MM.1S (cell line): Measurements from ENCODE around the gene KCNQ1.

Experiments
- DNase-seq: peaks from one replicate; pipeline ENCODE4 v3.0.0-alpha.2; 2015
- H2AFZ ChIP-seq: fragments of 300-600 bp; sonication (generic); 2 replicates; pipeline ENCODE4 v1.6.0; 2016; ENCODE audit warnings: antibody characterized with exemption, low read length
- H3F3A ChIP-seq: fragments of 300-600 bp; sonication (generic); 2 replicates; pipeline ENCODE4 v1.6.1; 2016; ENCODE audit warnings: mild to moderate bottlenecking, antibody characterized with exemption, low read length, moderate library complexity, mixed read lengths; ENCODE audit not compliant: insufficient read depth
- H3K27ac ChIP-seq: fragments of 300-600 bp; sonication (generic); 2 replicates; pipeline ENCODE4 v1.5.1; 2016; ENCODE audit warnings: mild to moderate bottlenecking, low read length
- H3K27me3 ChIP-seq: fragments of 300-600 bp; sonication (generic); replicated peaks from 2 replicates; pipeline ENCODE4 v1.6.0; 2016; ENCODE audit warnings: low read length; ENCODE audit not compliant: insufficient read depth
- H3K36me3 ChIP-seq: fragments of 300-600 bp; sonication (generic); replicated peaks from 2 replicates; pipeline ENCODE4 v1.6.1; 2016; ENCODE audit warnings: mild to moderate bottlenecking, low read length, mixed read lengths; ENCODE audit not compliant: insufficient read depth
- H3K4me1 ChIP-seq: fragments of 300-600 bp; sonication (generic); 2 replicates; pipeline ENCODE4 v1.6.1; 2016; ENCODE audit warnings: low read length, mixed read lengths
- H3K4me2 ChIP-seq: fragments of 300-600 bp; sonication (generic); 2 replicates; pipeline ENCODE4 v1.6.0; 2016; ENCODE audit warnings: low read depth, low read length
- H3K4me3 ChIP-seq: fragments of 300-600 bp; sonication (generic); 2 replicates; pipeline ENCODE4 v1.5.1; 2016; ENCODE audit warnings: low read length, mixed read lengths
- H3K79me2 ChIP-seq: fragments of 300-600 bp; sonication (generic); 2 replicates; pipeline ENCODE4 v1.6.1; 2016; ENCODE audit warnings: mixed run types, low read length, mixed read lengths
- H3K9ac ChIP-seq: fragments of 300-600 bp; sonication (generic); 2 replicates; pipeline ENCODE4 v1.6.1; 2016; ENCODE audit warnings: low read length, mixed read lengths
- H3K9me2 ChIP-seq: fragments of 300-600 bp; sonication (generic); replicated peaks from 2 replicates; pipeline ENCODE4 v1.6.1; 2016; ENCODE audit warnings: mild to moderate bottlenecking, low read length, mixed read lengths; ENCODE audit not compliant: insufficient read depth
- H3K9me3 ChIP-seq: fragments of 300-600 bp; sonication (generic); replicated peaks from 2 replicates; pipeline ENCODE4 v1.6.1; 2016; ENCODE audit warnings: mild to moderate bottlenecking, low read length, mixed read lengths; ENCODE audit not compliant: insufficient read depth
- H4K20me1 ChIP-seq: fragments of 300-600 bp; sonication (generic); 2 replicates; pipeline ENCODE4 v1.6.1; 2016; ENCODE audit warnings: mild to moderate bottlenecking, low read length, moderate library complexity, mixed read lengths; ENCODE audit not compliant: insufficient read depth
- CTCF ChIP-seq: fragments of 300-600 bp; sonication (generic); IDR thresholded peaks from 2 replicates; pipeline ENCODE4 v1.5.1; 2016; ENCODE audit warnings: antibody characterized with exemption, low read length, mixed read lengths
- EZH2 ChIP-seq: fragments of 300-600 bp; sonication (generic); optimal IDR thresholded peaks from 2 replicates; pipeline ENCODE3; 2017; ENCODE audit warnings: low read depth, mild to moderate bottlenecking, antibody characterized with exemption, low read length, mixed read lengths
- EZH2phosphoT487 ChIP-seq: fragments of 300-600 bp; sonication (generic); IDR thresholded peaks from 2 replicates; pipeline ENCODE4 v1.6.1; 2018; ENCODE audit warnings: antibody characterized with exemption, low read length

Gene KCNQ1

GRCh38 chr11:2537896-2538724 is 93.3 kb downstream of the KCNQ1 start:
- Histone ChIP-seq H3K9me3 (no peaks in the 10 kb centered on the region), H2AFZ (no peak overlapping the region), H3K27ac (no peak overlapping the region), H3K36me3 (no peaks in the 10 kb centered on the region), H3K9me2 (no peaks in the 10 kb centered on the region), H3K4me2 (no peak overlapping the region), H4K20me1 (no peaks in the 10 kb centered on the region), H3K79me2 (peaks cover 11% of the 10 kb centered on the region), H3K4me1 (peaks cover 6% of the 10 kb centered on the region; the same call in 1 of the 2 replicates), H3K4me3 (no peak overlapping the region), H3K27me3 (no peaks in the 10 kb centered on the region), H3K9ac (no peak overlapping the region), H3F3A (no peaks in the 10 kb centered on the region)
- no peak for DNase-seq
- TF ChIP-seq EZH2phosphoT487 (no peak), CTCF (no peak), EZH2 (no peak)

- Histone ChIP-seq H3K4me1 (no peaks in the 10 kb centered on the region), H3K36me3 (no peaks in the 10 kb centered on the region), H4K20me1 (no peaks in the 10 kb centered on the region), H3K9me3 (no peaks in the 10 kb centered on the region), H3K4me2 (no peak overlapping the region), H3K27me3 (no peaks in the 10 kb centered on the region), H3K9me2 (no peaks in the 10 kb centered on the region), H3K9ac (no peak overlapping the region), H3F3A (no peaks in the 10 kb centered on the region), H3K4me3 (no peak overlapping the region), H2AFZ (no peak overlapping the region), H3K27ac (no peak overlapping the region), H3K79me2 (peaks cover 11% of the 10 kb centered on the region)
- DNase-seq = no peak
- TF ChIP-seq EZH2 (no peak), EZH2phosphoT487 (no peak), CTCF (no peak)
These were observed 94.1 kb downstream of the KCNQ1 start for GRCh38 chr11:2538951-2539350.

- no peaks in the 10 kb centered on the region for H3K27me3 ChIP-seq
- H4K20me1 ChIP-seq = no peaks in the 10 kb centered on the region
- H3K9me3 ChIP-seq = no peaks in the 10 kb centered on the region
- no peak overlapping the region for H3K27ac ChIP-seq
- H3K79me2 ChIP-seq = peaks cover 6% of the 10 kb centered on the region
- no peaks in the 10 kb centered on the region for H3F3A ChIP-seq
- H3K4me1 ChIP-seq = no peaks in the 10 kb centered on the region
- TF ChIP-seq EZH2phosphoT487 = no peak
- no peak for TF ChIP-seq EZH2
- no peak for TF ChIP-seq CTCF
- no peak overlapping the region for H3K4me3 ChIP-seq
- H3K36me3 ChIP-seq = no peaks in the 10 kb centered on the region
- no peak overlapping the region for H3K9ac ChIP-seq
- DNase-seq = no peak
- no peak overlapping the region for H3K4me2 ChIP-seq
- no peak overlapping the region for H2AFZ ChIP-seq
- no peaks in the 10 kb centered on the region for H3K9me2 ChIP-seq
These were observed 94.8 kb downstream of the KCNQ1 start for GRCh38 chr11:2539371-2540222.
